Measurements from ENCODE around the gene ZBTB4. TPM values are rescaled to one million over a fixed set of nuclear protein-coding genes. Genes with fewer than 3 reads are reported as not detected.

The ZBTB4 gene
- total RNA-seq, 2 experiments from 2014 or later = 3.5 to 3.9 TPM

- Histone ChIP-seq H3K9me3 (ENCODE audit: low read length) (no peaks in the 10 kb centered on the region), H3K27ac (ENCODE audit: low read depth, low read length, poor library complexity, severe bottlenecking) (no peak within 1 kb of the TSS), H3K9me2 (ENCODE audit: insufficient read depth, low read length) (no peaks in the 10 kb centered on the region), H3K4me2 (ENCODE audit: low read length) (peak within 1 kb of the TSS; percentile 99), H2AFZ (ENCODE audit: low read length) (peak within 1 kb of the TSS; percentile 39; the same call in 1 of the 2 replicates), H3K4me1 (ENCODE audit: insufficient read depth, low read length, poor library complexity, severe bottlenecking) (peaks cover 40% of the 10 kb centered on the region), H3K36me3 (ENCODE audit: insufficient read depth, low read length) (no peaks in the 10 kb centered on the region), H3K4me3 (ENCODE audit: low read depth, low read length, poor library complexity, severe bottlenecking) (peak within 1 kb of the TSS; percentile 63), H4K20me1 (ENCODE audit: insufficient read depth, low read length) (no peaks in the 10 kb centered on the region), H3K79me2 (ENCODE audit: insufficient read depth, low read depth, low read length) (peaks cover 4% of the 10 kb centered on the region; the same call in 1 of the 2 replicates)
- intact Hi-C loops (cut with micrococcal nuclease; ENCODE audit: unreplicated experiment) = loop anchor here (5.0 kb wide), 1 partner anchor 402 kb away; the partner anchor contains the start of gene SLC16A13
- BruUV-seq (replicated peaks) = no TSS peak
- TF ChIP-seq, protein P1, sequence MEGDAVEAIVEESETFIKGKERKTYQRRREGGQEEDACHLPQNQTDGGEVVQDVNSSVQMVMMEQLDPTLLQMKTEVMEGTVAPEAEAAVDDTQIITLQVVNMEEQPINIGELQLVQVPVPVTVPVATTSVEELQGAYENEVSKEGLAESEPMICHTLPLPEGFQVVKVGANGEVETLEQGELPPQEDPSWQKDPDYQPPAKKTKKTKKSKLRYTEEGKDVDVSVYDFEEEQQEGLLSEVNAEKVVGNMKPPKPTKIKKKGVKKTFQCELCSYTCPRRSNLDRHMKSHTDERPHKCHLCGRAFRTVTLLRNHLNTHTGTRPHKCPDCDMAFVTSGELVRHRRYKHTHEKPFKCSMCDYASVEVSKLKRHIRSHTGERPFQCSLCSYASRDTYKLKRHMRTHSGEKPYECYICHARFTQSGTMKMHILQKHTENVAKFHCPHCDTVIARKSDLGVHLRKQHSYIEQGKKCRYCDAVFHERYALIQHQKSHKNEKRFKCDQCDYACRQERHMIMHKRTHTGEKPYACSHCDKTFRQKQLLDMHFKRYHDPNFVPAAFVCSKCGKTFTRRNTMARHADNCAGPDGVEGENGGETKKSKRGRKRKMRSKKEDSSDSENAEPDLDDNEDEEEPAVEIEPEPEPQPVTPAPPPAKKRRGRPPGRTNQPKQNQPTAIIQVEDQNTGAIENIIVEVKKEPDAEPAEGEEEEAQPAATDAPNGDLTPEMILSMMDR (conservative IDR thresholded peaks at IDR 0.05; ENCODE audit: low read length) = no peak
- no peak for TF ChIP-seq EZH2phosphoT487 (IDR thresholded peaks at IDR 0.05; ENCODE audit: borderline replicate concordance, low read depth, low read length)
- DNase-seq (ENCODE audit: low spot score) = no peak
- ChIA-PET POLR2A (interaction anchor here (0.9 to 1.8 kb wide), 2 partner anchors 12 kb away, joined by 5 read pairs; no protein-coding TSS in a partner anchor), CTCF (ENCODE audit: unreplicated experiment) (interaction anchor here (0.6 kb wide), 1 partner anchor 313 kb away, joined by 3 read pairs; no protein-coding TSS in a partner anchor)
These were observed 39.8 kb downstream of the ZBTB4 start, which contains the start of gene FGF11 for GRCh38 chr17:7439462-7440112. Gene FGF11, plus strand, starts transcription at chr17:7439512. Its CDS starts 109 bp downstream, at chr17:7439621.

DNA sequence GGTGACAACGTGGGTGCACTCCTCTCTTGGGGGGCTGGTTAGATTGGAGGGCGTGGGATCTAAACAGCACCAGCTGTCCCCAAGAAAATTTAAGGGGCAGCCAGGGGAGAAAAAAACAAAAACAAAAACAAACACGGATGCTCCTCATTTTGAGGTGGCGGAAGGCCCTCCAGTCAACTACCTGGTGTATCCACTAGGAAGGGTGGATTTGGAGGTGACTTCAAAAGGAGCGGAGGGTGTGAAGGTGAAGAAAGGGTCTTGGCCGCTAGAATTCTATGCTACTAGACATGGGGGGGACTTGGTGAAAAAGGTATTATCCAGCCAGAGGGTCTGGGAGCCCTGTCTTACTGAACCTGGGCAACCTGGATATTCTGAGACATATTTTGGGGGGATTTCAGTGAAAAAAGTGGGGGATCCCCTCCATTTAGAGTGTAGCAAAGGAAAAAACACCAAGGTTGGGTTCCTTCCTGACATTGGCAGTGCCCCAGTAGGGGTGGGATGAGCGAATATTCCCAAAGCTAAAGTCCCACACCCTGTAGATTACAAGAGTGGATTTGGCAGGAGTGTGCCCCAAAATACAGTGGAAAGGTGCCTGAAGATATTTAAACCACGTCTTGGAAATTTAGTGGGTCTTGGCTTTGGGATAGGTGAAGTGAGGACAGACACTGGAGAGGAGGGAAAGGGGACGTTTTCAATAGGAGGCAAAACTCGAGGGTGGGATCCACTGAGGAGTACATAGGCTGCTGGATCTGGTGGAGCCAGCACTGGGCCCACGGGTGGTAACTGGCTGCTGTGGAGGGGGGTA lies 40.6 kb downstream of the ZBTB4 start:
- H3K27ac ChIP-seq (ENCODE audit: low read depth, low read length, poor library complexity, severe bottlenecking) = no peak overlapping the region
- no peaks in the 10 kb centered on the region for H4K20me1 ChIP-seq (ENCODE audit: insufficient read depth, low read length)
- H3K4me1 ChIP-seq (ENCODE audit: insufficient read depth, low read length, poor library complexity, severe bottlenecking) = peaks cover 40% of the 10 kb centered on the region
- H3K9me2 ChIP-seq (ENCODE audit: insufficient read depth, low read length) = no peaks in the 10 kb centered on the region
- POLR2A ChIA-PET = interaction anchor here (0.6 kb wide), 1 partner anchor 55 kb away, joined by 3 read pairs; no protein-coding TSS in a partner anchor
- H3K9me3 ChIP-seq (ENCODE audit: low read length) = no peaks in the 10 kb centered on the region
- no peaks in the 10 kb centered on the region for H3K36me3 ChIP-seq (ENCODE audit: insufficient read depth, low read length)
- peaks cover 4% of the 10 kb centered on the region; the same call in 1 of the 2 replicates for H3K79me2 ChIP-seq (ENCODE audit: insufficient read depth, low read depth, low read length)
- DNase-seq (ENCODE audit: low spot score) = no peak
- no TSS peak for BruUV-seq (replicated peaks)
- no peak overlapping the region for H2AFZ ChIP-seq (ENCODE audit: low read length)
- CTCF ChIA-PET (ENCODE audit: unreplicated experiment) = interaction anchor here (0.8 kb wide), 1 partner anchor 41 kb away, joined by 3 read pairs; the partner anchor contains the start of gene ZBTB4
- TF ChIP-seq, protein P1 (conservative IDR thresholded peaks at IDR 0.05; ENCODE audit: low read length) = no peak
- no peak for TF ChIP-seq EZH2phosphoT487 (IDR thresholded peaks at IDR 0.05; ENCODE audit: borderline replicate concordance, low read depth, low read length)
- intact Hi-C loops (cut with micrococcal nuclease; ENCODE audit: unreplicated experiment) = loop anchor here (5.0 kb wide), 1 partner anchor 402 kb away; the partner anchor contains the start of gene SLC16A13
- peak overlapping the region; percentile 99 for H3K4me2 ChIP-seq (ENCODE audit: low read length)
- H3K4me3 ChIP-seq (ENCODE audit: low read depth, low read length, poor library complexity, severe bottlenecking) = peak overlapping the region; percentile 55
